B cell (primary cell): ENCODE data around the gene NKD2. TPM values are rescaled to one million over a fixed set of nuclear protein-coding genes. Genes with fewer than 3 reads are reported as not detected.

Source experiments
- ATAC-seq: fragments of 200-7000 bp; cut with Tn5 transposase; one replicate; pipeline ENCODE4 v1.10.0; 2021; ENCODE audit warnings: low read depth, mild to moderate bottlenecking, moderate number of reproducible peaks, moderate library complexity
- CTCF ChIA-PET: fragments of 350-600 bp; sonication (Branson Sonifier 250); formaldehyde crosslinking; loops from one replicate; lab custom pipeline; 2021; ENCODE audit warnings: antibody characterized with exemption, inconsistent platforms; lab: Charles Lee
- POLR2A ChIA-PET: fragments of 350-600 bp; sonication (Branson Sonifier 250); formaldehyde crosslinking; loops from one replicate; lab custom pipeline; 2021; ENCODE audit warnings: antibody characterized with exemption; lab: Charles Lee
- DNase-seq: peaks from one replicate; pipeline ENCODE4 v3.0.0; 2013
- H2AFZ ChIP-seq: 2 replicates; pipeline ENCODE4 v1.6.1; 2012; ENCODE audit warnings: mild to moderate bottlenecking, low read depth, low read length; ENCODE audit not compliant: insufficient read depth, poor library complexity, severe bottlenecking
- H3K27ac ChIP-seq, 2 donors: 1 replicate in 1 of 2; 2 replicates in 1 of 2; pipeline ENCODE4 v1.5.1; 2012 to 2013; ENCODE audit warnings: low read length in 2 of 2, mild to moderate bottlenecking in 2 of 2, moderate library complexity in 1 of 2
- H3K27me3 ChIP-seq, 4 experiments: fragments of 200-600 bp in 1 of 4; sonication (generic) in 1 of 4; replicated peaks in 1 of 4; 1 replicate in 2 of 4; 2 replicates in 2 of 4; pipeline versions ENCODE4 v1.6.1 to v1.7.0; 2013 to 2016; ENCODE audit warnings: low read length in 3 of 4, mild to moderate bottlenecking in 2 of 4, mixed read lengths in 1 of 4, moderate library complexity in 1 of 4; ENCODE audit not compliant: insufficient read depth in 4 of 4, control insufficient read depth in 3 of 4; ENCODE audit errors: control extremely low read depth in 1 of 4
- H3K36me3 ChIP-seq, 2 experiments: replicated peaks in 1 of 2; 1 replicate in 1 of 2; 2 replicates in 1 of 2; pipeline versions ENCODE4 v1.6.1 to v1.7.1; 2013; ENCODE audit warnings: low read length in 1 of 2; ENCODE audit not compliant: insufficient read depth in 2 of 2, control insufficient read depth in 1 of 2; ENCODE audit errors: control extremely low read depth in 1 of 2, extremely low read depth in 1 of 2
- H3K4me1 ChIP-seq, 2 donors: fragments of 200-600 bp in 1 of 2; sonication (generic) in 1 of 2; 1 replicate in 1 of 2; 2 replicates in 1 of 2; pipeline versions ENCODE4 v1.5.1 to v1.6.1; 2013 to 2017; ENCODE audit warnings: low read length in 2 of 2; ENCODE audit not compliant: control insufficient read depth in 2 of 2, insufficient read depth in 2 of 2
- H3K4me2 ChIP-seq: replicated peaks from 2 replicates; pipeline ENCODE3; 2012; ENCODE audit warnings: mild to moderate bottlenecking, low read depth, low read length; ENCODE audit not compliant: poor library complexity, severe bottlenecking
- H3K4me3 ChIP-seq, 5 experiments: fragments of 200-600 bp in 1 of 5; sonication (generic) in 1 of 5; 1 replicate in 3 of 5; 2 replicates in 2 of 5; pipeline versions ENCODE4 v1.5.1 to v1.7.0; 2011 to 2016; ENCODE audit warnings: low read length in 4 of 5, mild to moderate bottlenecking in 4 of 5, low read depth in 2 of 5, control low read depth in 1 of 5, moderate library complexity in 1 of 5; ENCODE audit not compliant: insufficient read depth in 1 of 5; ENCODE audit errors: control extremely low read depth in 1 of 5, extremely low read depth in 1 of 5
- H3K79me2 ChIP-seq: fragments of 200-600 bp; sonication (generic); one replicate; pipeline ENCODE4 v1.6.0; 2016; ENCODE audit warnings: low read length; ENCODE audit not compliant: control insufficient read depth, insufficient read depth
- H3K9ac ChIP-seq: fragments of 200-600 bp; sonication (generic); 2 replicates; pipeline ENCODE4 v1.6.1; 2017; ENCODE audit warnings: mild to moderate bottlenecking, low read length, moderate library complexity
- H3K9me3 ChIP-seq, 3 donors: one replicate each; pipeline versions ENCODE4 v1.6.1 to v1.7.1; 2013; ENCODE audit warnings: low read length in 2 of 3; ENCODE audit not compliant: control insufficient read depth in 2 of 3, insufficient read depth in 1 of 3; ENCODE audit errors: control extremely low read depth in 1 of 3
- H4K20me1 ChIP-seq: 2 replicates; pipeline ENCODE4 v1.6.0; 2012; ENCODE audit warnings: mild to moderate bottlenecking, low read length; ENCODE audit not compliant: insufficient read depth, control insufficient read depth, poor library complexity, severe bottlenecking
- H3K27ac Mint-ChIP-seq: one replicate; pipeline ENCODE4 v1.8.0; 2021; ENCODE audit warnings: mixed read lengths
- H3K27me3 Mint-ChIP-seq: one replicate; pipeline ENCODE4 v1.8.0; 2021; ENCODE audit warnings: mixed read lengths
- H3K4me1 Mint-ChIP-seq: one replicate; pipeline ENCODE4 v1.8.0; 2021; ENCODE audit warnings: mixed read lengths
- H3K4me3 Mint-ChIP-seq: one replicate; pipeline ENCODE4 v1.8.0; 2021; ENCODE audit warnings: mixed read lengths
- H3K9me3 Mint-ChIP-seq: one replicate; pipeline ENCODE4 v1.8.0; 2022; ENCODE audit warnings: mixed read lengths; ENCODE audit not compliant: insufficient read depth
- EZH2 ChIP-seq: IDR thresholded peaks from 2 replicates; pipeline ENCODE4 v1.6.1; 2012; ENCODE audit warnings: borderline replicate concordance, low read depth, mild to moderate bottlenecking, moderate library complexity, low read length; ENCODE audit not compliant: insufficient read depth, poor library complexity, severe bottlenecking
- WGBS: methylation state at CpG from one replicate; pipeline ENCODE4 v1.1.5; 2013; ENCODE audit warnings: missing lambda C conversion rate; ENCODE audit not compliant: insufficient coverage; 5-methylcytosine and 5-hydroxymethylcytosine counted together
- intact Hi-C: fragments of 100-400 bp; cut with micrococcal nuclease; formaldehyde crosslinking; loops from one replicate; pipeline ENCODE4 v1.10.0; 2022
- polyA plus RNA-seq: library from polyadenylated mRNA; depleted of rRNA; stranded (reverse); fragments of >200 nt; gene quantifications from 2 replicates; pipeline ENCODE4 v1.2.3, GENCODE V29; 2012
- total RNA-seq, 2 donors: library from RNA; stranded (reverse); fragments of 120-200 nt in 1 of 2; gene quantifications; 1 replicate in 1 of 2; 2 replicates in 1 of 2; pipeline versions ENCODE4 v1.2.3 to v1.2.4, GENCODE V29; 2013 to 2022
- TF ChIP-seq, protein P1 (sequence below): fragments of 200-600 bp; IDR thresholded peaks from one replicate; pipeline ENCODE4 v1.8.0; 2022; ENCODE audit warnings: antibody characterized with exemption, mild to moderate bottlenecking

NKD2 gene
- total and polyA plus RNA-seq, 2 donors (not counting 1 experiment from before 2014, with no cell fraction given), result 0.12 to 0.34 TPM

GRCh38 chr5:1026700-1027621, 18.4 kb downstream of the NKD2 start:
- Mint-ChIP-seq H3K27me3 (peaks cover 6% of the 10 kb centered on the region), H3K9me3 (no peaks in the 10 kb centered on the region), H3K4me3 (no peak overlapping the region), H3K4me1 (no peaks in the 10 kb centered on the region), H3K27ac (no peak overlapping the region)
- 87% methylated on average over 29 of the region's 29 CpGs for WGBS
- Histone ChIP-seq H3K9me3 (peaks cover 0 to 2% (median 0%) of the 10 kb centered on the region in 3 donors), H3K9ac (no peak overlapping the region), H3K4me1 (no peaks in the 10 kb centered on the region), H3K27ac (no peak overlapping the region), H4K20me1 (no peaks in the 10 kb centered on the region), H3K4me2 (no peak overlapping the region), H3K4me3 (no peak overlapping the region), H3K36me3 (no peaks in the 10 kb centered on the region), H2AFZ (no peak overlapping the region), H3K27me3 (peaks cover 0 to 15% (median under 1%) of the 10 kb centered on the region in 4 experiments), H3K79me2 (no peaks in the 10 kb centered on the region)
- CTCF ChIA-PET, result no interaction called here
- no peak for ATAC-seq
- TF ChIP-seq, protein P1, sequence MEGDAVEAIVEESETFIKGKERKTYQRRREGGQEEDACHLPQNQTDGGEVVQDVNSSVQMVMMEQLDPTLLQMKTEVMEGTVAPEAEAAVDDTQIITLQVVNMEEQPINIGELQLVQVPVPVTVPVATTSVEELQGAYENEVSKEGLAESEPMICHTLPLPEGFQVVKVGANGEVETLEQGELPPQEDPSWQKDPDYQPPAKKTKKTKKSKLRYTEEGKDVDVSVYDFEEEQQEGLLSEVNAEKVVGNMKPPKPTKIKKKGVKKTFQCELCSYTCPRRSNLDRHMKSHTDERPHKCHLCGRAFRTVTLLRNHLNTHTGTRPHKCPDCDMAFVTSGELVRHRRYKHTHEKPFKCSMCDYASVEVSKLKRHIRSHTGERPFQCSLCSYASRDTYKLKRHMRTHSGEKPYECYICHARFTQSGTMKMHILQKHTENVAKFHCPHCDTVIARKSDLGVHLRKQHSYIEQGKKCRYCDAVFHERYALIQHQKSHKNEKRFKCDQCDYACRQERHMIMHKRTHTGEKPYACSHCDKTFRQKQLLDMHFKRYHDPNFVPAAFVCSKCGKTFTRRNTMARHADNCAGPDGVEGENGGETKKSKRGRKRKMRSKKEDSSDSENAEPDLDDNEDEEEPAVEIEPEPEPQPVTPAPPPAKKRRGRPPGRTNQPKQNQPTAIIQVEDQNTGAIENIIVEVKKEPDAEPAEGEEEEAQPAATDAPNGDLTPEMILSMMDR, result no peak
- TF ChIP-seq EZH2, result no peak
- intact Hi-C loops, result no loop called here
- POLR2A ChIA-PET, result no interaction called here
- no peak for DNase-seq
